Activated CD4-positive, alpha-beta T cell treated with anti-CD3 and anti-CD28 coated beads for 4 hours (primary cell): Measurements from ENCODE around the gene E2F4.

Experiments
- DNase-seq, 2 donors: peaks; one replicate each; pipeline ENCODE4 v3.0.0-alpha.2; 2020

Gene E2F4

DNA sequence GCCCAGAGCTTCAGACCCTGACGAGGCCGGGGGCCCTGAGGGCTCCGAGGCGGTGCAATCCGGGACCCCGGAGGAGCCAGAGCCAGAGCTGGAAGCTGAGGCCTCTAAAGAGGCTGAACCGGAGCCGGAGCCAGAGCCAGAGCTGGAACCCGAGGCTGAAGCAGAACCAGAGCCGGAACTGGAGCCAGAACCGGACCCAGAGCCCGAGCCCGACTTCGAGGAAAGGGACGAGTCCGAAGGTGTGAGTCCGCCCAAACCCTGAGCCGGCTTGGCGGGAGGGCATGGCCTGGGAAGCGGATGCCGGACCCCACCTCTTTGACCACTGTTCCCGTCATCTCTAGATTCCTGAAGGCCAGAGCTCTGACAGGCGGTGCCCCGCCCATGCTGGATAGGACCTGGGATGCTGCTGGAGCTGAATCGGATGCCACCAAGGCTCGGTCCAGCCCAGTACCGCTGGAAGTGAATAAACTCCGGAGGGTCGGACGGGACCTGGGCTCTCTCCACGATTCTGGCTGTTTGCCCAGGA, 17.2 kb upstream of the E2F4 start:
- DNase-seq = no peak

DNA sequence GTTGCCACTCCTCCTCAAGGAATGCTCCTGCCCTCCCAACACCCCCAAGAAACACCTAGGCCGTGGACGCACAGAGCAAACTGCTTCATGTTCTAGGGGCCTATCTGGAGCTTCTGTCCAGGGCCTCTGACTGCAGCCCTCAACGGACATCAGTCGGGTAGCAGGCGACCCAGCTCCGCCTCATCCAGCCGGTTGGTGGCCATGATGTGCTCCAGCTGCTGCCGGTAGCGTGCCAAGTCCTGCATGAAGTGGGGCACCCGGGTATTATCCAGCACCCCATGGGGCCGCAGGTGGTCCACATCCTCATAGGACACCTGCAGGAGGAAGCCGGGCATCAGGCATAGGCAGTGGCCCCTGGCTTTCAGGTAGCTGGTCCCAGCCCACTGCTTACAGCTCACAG, 15.3 kb upstream of the E2F4 start:
- DNase-seq = no peak

DNA sequence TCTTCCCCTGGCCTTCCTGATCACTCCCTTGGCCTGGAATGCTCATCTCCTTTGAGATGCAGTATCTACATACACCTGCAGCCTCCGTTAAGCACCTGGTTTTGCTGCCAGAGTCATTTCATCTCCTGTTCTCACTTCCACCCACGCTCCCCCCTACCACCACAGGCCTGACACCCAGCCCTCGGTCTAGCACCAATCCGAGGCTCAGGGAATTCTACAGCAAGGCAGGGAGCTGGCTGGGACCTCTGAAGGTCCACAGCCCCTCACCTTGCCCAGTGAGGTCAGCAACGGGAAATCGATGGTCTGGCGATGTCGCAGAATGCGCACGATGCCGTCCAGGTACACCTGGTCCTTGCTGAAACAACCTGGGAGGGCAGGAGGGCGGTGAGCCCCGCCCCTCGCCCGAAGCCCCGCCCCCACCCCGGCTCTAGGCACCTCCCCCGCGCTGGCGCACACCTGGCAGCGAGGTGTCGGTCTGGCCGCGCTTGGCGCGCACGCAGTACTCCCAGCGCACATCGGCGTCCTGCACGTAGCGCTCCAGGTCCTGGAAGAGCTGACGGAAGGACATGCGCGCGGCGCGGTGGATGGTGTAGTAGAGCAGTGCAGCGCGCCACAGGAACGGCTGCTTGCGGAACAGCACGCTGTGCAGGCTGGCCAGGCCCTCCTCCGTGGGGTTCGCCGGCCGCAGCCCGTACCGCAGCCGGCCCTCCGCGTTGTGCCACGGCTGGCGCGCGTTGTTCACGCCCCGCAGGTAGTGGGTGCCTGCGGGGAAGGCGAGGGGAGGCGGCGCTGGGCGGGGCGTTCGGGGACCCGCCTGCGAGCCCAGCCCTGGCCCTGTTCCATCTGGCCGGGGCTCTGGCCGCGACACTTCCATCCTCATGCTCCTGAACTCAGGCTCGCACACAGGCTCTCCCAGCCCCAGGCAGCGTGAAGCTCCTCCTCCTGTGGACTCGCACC, 13.9 kb upstream of the E2F4 start:
- DNase-seq = peak; percentile 45 to 55

DNA sequence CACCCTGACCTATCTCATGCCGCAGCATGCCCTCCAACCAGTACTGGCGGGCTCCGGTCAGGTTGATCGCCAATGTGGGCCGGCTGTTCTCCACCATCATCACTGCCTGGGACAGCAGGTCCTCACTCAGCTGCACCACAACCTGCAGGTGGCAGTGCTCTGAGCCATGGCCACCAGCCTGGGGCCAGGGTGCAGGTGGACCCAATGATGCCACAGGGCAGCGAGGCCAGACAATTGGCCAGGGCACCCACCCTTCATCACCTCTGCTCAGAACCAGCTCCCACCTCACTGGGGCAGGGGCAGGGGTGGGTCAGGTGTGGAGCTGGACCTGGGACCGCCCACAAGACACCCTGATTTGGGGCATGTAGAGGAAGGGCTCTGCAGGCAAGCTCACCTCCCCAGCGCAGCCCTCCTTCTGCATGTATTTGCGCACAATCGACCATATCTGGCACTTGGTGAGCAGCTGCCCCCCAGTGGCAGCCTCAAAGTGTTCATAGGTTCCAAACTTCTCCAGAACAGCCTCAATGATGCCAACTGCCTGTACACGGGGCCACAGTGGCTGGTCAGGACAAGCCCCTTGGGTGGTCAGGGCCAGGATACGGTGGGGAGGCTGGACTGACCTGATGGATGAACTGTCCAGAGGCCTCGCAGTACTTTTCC, 12.4 kb upstream of the E2F4 start:
- no peak for DNase-seq

DNA sequence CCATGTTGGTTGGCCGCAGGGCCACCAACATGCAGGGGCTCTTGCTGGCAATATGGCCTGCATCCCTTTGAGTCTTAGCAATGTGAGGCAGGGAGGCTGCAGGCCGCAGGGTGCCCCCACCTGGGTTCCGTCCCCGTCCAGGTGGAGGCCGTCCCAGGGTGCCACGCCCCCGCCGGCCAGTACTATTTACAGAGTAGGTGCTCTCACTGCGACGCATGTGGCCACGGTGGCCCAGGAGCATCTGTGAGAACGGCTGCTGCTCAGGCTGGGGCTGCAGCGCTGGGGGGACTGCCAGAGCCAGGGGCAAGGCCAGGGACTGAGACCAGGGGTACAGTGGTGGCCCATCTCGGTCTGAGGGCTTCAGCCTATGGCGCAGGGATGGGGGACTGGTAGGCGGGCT, 11.8 kb upstream of the E2F4 start:
- no peak for DNase-seq

DNA sequence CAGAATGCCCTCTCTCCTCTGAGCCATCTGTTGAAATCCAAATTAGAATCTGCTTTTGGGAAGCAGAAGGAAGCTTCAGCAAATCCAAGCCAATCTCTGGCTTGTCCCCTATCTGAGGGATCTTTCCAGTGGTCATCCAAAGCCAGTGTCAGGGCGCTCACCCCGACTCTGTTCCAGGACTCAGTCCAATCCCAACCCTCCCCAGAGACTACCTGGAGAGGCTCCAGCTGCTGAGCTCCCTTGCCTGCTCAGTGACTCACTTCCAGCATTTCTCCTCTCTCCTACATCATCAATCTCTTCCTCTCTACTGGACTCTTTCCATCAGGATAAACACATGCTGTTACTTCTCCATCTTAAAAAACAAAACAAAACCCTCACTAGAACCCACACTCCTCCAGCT, 10.6 kb upstream of the E2F4 start:
- no peak for DNase-seq

DNA sequence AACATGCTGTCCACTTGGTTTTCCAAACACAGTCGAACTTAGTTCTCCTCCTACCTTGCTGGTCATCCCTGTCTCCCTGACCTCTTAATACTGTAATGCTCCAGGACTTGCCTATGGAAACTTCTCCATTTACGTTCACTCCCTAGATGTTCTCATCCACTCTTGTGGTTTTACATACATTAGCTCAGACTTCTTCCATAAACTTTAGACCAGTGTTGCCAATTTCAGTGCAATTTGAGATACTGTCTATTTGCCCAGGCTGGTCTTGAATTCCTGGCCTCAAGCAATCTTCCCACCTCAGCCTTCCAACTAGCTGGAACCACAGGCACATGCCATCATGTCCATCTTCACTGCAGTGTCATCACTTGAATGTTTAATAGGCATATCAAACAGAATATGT, 9.7 kb upstream of the E2F4 start:
- no peak for DNase-seq

DNA sequence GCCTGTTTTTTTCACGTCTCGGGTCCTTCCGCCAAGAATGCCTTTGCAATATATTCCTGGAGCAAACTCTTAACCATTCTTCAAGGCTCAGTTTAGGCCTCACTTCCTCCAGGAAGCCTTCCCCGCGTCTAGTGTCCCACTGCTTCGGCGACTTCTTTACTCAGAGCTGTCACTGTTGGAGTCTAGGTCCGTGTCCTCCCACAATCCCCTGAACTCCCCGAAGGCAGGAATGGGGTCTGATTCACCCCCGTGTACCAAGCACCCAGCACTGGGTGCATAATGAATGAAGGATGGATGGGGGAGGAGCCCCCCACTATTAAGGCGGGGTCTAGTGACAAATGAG, 8.7 kb upstream of the E2F4 start:
- DNase-seq = no peak

DNA sequence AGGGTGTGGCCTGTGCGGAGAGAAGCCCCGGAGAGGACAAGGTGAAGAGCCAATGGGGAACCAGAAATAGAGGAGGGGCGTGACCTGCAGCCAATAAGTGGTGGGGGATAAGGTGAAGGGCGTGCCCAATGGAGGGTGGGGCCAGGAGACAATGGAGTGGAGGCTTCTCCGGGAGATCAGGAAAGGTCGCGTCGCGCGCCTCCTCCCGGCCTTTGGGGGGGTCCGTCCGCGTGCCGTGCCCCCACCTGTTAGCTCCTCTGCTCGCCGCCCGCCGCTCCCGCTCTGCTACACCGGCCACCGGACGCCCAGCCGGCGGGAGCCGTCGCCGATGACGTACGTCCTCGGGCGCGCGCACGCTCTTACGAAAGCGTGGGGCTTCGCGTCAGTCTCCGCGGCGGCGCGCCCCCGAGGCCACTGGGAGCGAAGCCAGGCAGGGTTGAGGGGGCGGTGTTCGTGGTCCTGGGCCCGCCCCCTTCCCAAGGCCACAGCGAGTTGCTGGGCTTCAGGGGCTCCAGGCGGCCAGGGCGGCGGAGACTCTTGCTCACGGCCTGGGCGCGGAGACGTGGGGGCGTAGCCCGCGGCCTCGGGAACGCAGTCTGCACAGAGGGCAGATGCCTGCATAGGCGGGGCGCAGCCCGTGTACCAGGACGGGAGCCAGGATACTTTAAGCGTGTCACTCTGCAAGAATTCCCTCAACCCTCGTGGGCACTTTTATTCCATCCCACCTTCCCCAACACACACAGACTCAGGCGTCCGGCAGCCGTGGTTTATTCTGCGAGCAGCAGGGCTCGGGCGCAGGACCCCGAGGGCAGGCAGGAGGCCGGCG, 8.1 kb upstream of the E2F4 start, which contains the start of gene MATCAP1:
TSS of gene MATCAP1 (minus strand) at position 337 of the 826 bp plus-strand sequence. CDS start 3,353 bp downstream, outside the sequence.
- DNase-seq = peak; percentile 92 to 93

DNA sequence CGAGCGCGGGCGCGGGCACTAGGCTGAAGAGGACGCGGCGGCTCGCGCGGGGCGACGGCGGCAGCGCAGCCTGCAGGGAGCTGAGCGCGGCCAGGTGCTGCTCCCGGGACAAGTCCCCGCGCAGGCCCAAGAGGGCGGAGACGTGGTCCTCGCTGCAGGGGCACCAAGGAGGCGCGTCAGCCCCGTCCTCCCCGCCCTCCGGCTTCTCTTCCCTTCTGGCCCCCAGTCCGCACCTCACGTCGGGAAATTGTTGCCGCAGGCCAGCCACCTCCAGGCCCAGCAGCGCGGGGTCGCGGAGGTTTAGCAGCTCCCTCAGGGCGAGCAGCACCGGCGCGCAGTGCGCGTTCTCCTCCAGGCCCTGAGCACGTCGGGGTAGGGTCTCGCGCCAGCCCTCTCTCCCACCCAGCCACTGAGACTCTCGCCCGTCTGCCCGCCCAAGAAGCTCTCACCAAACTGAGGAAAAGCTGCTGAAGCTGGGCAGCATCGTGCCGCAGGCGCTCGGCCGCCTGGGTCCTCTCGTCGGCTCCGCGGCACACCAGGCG, 7.4 kb upstream of the E2F4 start:
- DNase-seq = peak in 1 of 2 donors; percentile 16

DNA sequence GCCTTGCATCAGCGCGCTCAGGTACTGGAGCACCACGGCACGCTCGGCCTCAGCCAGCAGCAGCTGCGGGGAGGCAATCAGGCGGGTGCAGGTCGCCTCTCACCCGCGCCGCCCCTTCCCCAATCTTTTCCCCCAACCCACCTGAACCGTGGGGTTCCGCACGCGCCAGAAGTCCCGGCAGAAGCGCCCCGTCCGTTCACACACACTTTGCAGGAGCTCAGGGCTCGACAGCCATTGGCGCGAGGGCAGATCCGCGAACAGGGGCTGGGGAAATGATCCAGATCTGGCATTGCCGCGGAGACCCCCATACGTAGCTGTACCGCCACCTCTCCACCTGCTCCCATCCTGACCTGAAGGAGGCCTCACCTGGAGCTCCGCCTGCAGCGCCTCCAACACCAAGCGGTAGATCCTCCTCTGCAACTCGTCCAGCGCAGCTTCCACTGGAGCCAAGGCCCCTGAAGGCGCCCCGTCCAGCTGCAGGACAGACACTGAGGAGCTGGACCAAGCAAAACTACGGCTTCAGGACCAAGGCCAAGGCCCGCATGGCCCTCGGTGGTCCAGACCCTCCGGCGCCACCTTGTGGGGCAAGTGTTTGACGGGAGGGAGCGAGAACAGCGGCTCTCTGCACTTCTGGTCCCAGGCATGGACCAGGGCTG, 6.8 kb upstream of the E2F4 start:
- peak; percentile 76 to 83 for DNase-seq

DNA sequence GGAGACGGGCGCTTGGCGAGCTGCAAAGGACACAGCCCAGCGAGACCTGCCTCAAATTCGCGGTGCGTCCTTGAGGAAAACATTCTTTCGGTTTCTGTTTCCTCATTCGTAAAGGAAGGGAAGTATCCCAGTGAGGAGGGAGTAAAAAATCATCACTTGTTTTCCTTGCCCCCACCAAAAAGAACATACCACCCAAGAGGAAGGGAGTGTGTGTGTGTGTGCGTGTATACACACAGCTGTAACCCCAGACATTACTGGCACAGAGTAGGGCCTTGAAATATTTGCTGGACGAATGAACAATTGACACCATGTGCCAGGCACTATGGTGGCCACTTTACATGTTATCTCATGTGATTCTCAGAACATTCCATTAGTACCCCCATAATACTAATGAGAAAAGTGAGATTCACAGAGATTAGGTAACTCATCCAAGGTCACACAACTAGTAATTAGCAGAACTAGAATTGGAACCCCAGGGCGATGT, 6.3 kb upstream of the E2F4 start:
- no peak for DNase-seq

DNA sequence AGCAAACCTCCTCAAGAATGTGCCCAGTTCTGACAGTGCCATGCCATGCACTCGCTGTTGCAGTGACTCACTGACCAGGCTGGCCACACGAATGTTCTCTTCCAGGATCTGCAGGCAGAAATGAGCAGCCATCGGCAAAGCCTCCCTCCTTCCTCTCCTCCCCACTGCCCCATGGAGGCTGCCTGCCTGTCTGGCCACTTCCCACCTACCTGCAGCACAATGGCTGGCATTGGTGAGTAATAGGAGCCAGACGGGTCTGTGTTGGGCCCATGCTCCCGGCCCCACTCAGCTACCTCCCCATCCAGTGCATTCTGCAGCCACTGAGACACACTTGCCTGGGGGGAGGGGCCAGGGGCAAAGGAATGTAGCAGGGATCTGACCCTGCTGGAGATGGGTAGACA, 5.4 kb upstream of the E2F4 start:
- no peak for DNase-seq

DNA sequence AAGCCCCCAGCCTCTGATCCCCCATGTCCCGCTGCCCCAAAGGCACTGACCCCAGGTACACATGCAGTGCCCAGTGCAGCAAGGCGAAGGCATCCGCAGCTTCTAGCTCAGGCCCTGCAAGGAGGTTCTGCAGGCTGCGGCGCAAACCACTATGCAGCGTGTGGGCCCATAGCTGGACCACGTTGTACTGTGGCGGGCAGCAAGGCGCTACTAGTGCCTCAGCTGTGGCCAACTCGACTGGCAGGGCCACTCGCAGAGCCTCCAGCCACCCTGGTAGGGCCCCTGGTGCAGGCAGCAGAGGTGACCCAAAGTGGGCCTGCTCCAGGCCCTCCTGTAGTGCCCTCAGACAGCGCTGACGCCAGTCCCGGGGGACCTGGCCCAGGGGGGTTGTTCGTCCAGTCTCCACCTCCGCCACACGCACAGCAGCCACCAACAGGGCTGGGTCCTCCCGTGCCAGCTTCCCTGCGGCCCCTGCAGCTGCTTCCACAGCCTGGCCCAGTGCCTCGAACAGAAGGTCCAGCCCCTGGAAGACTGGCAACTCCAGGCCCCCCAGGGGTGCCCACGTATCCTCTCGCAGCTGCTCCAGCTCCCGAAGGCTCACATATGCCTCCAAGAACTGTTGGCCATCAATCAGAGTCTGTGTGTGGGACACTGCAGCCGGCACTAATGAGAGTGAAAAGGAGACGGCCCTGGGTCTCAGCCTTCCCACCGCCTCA, 4.6 kb upstream of the E2F4 start:
- DNase-seq = no peak

DNA sequence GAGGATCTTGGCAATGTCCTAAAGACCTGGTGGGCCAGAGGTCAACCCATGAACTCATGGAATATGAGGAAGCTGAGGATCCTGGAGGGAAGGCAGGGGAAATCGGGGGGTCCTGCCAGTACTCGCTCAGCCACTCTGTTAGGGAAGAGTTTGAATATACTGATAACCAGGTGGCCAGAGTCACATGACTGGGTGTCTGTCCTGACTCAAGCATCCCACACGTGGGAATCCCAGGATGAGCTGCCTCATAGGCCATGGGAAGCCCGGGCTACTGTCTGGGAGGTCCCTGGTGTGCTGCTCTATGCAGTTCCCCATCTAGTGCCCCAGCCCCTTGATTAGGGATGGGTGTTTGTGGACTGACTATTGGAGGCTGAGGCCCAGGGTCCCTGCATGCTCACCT, 3.6 kb upstream of the E2F4 start:
- DNase-seq = no peak

DNA sequence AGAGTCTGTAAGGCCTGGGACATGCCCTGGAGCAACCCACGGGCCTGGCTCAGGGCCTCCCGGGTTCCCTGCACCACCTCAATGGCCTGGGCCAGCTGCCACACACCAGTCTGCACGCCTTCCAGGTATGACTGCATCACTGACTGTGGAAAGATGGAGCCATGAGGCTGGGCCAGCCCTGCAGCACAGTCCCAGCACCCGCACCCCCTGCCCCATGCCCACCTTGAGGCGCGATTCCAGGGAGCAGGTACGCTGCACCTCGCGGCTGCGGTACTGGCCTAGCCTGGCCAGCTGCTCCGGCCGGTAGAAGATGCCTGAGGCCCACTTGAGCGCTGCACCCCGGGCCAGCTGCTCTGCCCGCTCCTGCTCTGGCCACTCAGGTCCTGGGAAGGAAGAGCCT, 3.2 kb upstream of the E2F4 start:
- no peak for DNase-seq

DNA sequence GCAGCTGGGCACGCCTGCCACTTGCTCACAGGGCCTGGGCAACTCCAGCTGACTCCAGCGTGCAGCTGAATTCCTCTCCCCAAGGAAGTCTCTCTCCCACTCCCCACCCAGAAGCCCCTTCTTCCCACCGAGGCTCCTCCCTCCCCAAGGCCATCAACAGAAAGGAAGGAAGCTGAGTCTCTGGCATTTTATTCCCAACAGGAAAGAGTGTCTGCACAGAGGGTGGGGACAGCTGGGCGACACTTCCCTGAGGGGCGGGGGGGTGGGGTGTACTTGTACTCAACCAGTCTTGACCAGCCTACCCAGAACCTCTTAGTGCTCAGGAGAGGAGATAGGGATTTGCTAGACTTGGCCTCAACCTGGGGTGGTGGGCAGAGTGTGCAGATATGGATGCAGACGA, 1.9 kb upstream of the E2F4 start, which contains the start of gene EXOC3L1:
TSS of gene EXOC3L1 (minus strand) at position 96 of the 400 bp plus-strand sequence. CDS start 460 bp downstream, outside the sequence.
- DNase-seq = no peak

DNA sequence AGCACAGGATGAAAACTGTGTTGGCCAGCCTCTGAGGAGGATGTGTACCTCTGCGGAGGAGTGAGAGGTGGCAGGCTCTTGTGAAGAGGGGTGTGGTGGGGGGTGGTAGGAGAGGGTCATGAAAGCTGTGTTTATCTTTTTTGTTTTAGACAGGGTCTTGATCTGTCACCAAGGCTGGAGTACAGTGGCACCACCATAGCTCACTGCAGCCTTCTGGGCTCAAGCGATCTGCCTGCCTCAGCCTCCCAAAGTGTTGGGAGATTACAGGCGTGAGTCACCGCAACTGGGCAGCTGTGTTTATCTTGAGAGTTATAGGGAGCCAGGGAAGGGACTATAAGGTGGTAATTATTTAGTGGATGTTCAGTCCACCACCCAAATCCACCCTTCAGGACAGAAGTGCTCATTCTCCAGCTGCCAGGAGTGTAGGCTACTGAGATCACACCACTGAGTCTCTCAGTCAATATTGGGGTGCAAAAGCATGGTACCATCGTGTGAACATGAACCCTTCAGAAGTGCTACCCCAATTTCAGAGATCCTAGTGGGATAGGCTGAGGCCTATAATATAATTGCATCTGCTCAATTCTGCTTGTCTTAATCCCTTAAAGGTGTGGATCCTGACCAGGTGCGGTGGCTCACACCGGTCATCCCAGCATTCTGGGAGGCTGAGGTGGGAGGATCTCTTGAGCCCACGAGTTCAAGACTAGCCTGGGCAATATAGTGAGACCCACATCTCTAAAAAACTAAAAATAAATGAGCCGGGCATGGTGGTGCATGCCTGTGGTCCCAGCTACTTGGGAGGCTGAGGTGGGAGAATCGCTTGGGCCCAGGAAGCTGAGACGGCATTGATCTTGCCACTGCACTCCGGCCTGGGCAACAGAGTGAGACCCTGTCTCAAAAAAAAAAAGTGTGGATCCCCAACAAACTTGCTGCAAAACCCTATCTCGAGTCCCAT, 1.2 kb upstream of the E2F4 start:
- DNase-seq = no peak

DNA sequence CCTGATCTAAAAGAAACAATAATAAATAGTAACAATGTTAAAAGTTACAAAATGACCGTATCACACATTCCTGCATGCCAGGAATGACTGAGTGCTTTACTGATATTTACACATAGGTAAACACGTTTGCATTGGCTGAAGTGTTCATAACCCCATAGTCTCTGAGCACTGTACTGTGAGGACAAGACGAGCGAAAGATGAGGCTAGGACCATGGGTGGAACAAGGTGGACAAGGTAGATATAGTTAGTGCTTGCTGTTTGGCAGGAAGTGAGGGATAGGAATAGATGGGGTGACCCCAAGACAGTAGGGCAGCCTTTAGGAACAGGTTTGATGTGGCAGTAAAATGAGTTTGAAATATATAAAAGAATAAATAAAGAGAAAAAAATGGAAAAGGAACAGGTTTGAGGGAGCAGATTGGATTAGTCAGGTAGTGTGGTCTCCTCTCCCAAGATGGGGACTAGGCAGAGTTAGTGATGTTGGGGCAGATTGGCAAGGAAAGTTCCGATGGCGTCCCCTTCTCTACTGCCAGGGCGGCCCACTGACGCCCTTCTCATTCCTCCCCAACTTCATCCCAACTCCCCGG, 452 bp upstream of the E2F4 start:
- DNase-seq = no peak
